ENCODE results near the gene AP3S1.

AP3S1 gene

DNA sequence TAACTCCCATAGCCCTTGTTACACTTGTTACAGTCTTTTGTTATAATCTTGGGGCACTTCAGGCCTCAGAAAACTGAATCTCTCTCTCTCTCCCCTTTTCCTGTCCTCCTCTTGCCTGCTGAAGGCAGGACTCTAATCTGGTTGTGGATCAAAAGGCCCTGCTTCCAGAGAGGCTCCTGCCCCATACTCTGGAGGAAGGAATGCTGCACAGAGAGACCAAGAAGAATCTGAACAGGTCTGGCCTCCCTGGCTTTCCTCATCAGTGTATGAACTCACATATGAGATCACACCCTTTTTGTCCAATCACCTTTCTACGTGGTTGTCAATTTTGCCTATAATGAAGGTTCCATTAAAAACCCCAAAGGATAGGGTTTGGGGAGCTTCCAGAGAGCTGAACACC, 94.3 kb downstream of the AP3S1 start:
- no peak for DNase-seq (ENCODE audit: low read depth in 2 of 2)

- DNase-seq (ENCODE audit: low read depth in 2 of 2): no peak
Observed at GRCh38 chr5:115939059-115939458, 97.3 kb downstream of the AP3S1 start.

- no peak for DNase-seq (ENCODE audit: low read depth in 2 of 2)
Observed at GRCh38 chr5:115940080-115940810, 98.5 kb downstream of the AP3S1 start.

DNA sequence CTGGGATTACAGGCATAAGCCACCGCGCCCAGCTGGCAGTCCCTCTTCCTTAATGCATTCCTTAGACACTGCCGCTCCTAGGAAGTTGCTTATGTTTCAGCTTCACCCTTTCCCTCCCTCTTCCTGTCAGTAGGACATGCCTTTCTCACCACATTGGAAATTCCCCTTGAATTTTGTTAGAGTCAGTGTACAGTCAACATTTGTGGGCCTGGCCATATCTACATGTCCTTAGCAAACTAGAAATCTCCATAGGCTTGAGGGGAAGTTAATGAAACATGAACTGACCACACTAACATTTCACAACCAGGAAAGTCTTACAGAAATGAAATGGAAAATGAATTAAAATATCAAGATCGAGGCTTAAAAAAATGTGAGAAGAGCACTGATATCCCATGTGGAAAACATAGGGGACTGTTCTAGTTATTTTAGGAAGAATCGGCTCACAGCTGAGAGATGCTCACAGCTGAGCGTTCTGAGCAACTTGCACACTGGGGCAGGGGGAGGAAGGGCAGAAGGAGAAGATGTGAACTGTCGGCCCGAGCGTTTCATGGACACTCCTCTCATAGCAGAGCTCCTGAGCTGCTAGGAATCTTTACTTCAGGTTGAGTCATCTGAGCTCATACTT, 99.4 kb downstream of the AP3S1 start:
- no peak for DNase-seq (ENCODE audit: low read depth in 2 of 2)

- DNase-seq (ENCODE audit: low read depth in 2 of 2): no peak
Observed at GRCh38 chr5:115944501-115944900, 102.8 kb downstream of the AP3S1 start.

- no peak for DNase-seq (ENCODE audit: low read depth in 2 of 2)
Observed at GRCh38 chr5:115946655-115947054, 104.9 kb downstream of the AP3S1 start.

DNA sequence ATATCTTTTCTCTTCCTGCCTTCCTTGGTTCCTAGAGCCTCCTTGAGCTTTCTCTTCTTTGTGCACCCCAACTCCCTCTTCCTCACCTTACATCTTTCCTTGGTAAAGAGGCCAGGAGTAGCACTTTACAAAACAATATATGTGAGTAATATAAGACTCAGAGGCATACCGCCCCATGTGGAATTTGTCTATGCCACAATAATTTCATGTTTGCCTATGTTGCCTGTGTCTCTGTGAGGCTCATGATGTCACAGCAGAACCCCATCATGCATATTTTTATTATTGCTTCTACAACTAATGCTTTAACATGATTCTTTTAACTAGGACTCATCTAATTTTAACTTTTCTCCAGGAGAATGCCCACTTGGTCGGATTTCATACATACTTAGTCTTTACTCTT, 105.5 kb downstream of the AP3S1 start:
- DNase-seq (ENCODE audit: low read depth in 2 of 2): no peak

- no peak for DNase-seq (ENCODE audit: low read depth in 2 of 2)
Observed at GRCh38 chr5:115948091-115948534, 106.4 kb downstream of the AP3S1 start.

DNA sequence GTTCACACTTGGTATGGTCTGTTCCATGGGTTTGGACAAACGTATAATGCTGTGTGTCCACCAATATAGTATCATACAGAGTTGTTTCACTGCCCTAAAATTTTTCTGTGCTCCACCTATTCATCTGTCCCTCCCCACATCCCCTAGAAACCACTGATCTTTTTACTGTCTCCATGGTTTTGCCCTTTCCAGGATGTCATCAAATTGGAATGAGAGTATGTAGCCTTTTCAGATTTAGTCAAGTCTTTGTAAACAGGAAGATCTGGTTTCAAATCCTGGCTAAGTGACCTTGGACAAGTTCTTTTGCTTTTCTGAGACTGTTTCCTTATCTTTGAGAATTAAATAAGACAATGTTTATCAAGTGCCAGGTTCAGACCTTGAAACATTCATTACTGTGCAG, 107.4 kb downstream of the AP3S1 start:
- DNase-seq (ENCODE audit: low read depth in 2 of 2): no peak

GRCh38 chr5:115952588-115952987, 110.9 kb downstream of the AP3S1 start:
- DNase-seq (ENCODE audit: low read depth in 2 of 2): no peak

GRCh38 chr5:115954144-115954543, 112.4 kb downstream of the AP3S1 start:
- no peak for DNase-seq (ENCODE audit: low read depth in 2 of 2)

GRCh38 chr5:115956957-115957356, 115.2 kb downstream of the AP3S1 start:
- DNase-seq (ENCODE audit: low read depth in 2 of 2): no peak

DNA sequence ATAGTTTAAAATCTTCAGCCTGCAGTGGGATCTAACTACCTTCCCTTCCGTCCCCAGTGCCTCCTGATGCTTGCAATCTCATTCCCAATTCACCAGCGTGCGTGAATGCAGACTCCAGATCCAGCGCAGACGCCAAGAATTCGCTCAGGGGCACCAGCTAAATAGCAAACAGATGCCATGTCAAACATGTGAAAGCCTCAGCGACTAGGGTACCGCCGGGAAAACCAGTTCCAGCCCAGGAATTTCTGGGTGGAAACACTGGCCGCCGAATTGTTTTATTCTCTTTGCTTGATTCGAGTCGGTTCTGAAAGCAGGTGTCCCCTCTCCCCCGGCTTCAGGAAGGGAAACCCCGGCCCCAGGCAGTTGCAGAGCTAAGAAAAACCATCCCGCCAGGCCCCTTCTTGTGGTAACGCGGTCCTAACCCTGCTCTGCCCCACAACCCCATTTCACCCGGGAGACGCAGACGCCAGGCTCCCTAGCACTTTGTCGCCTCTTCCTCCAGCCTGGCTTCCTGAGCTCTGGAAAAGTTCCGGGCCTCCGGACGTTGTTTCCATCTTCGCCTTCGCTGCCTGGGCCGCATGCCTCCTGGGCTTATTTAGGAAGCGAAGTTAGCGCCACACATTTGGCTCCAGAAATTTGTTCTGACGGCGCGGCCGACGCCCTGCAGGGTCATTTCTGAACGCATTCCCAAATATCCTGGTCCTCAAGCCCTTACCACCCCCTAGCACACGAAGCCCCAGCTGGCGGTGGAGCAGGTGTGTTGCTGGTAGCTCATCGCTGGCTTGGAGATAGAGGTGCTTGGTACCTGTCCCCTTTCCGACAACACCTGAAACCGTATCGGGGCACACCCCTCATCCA, 119.9 kb downstream of the AP3S1 start:
- DNase-seq (ENCODE audit: low read depth in 2 of 2): no peak

DNA sequence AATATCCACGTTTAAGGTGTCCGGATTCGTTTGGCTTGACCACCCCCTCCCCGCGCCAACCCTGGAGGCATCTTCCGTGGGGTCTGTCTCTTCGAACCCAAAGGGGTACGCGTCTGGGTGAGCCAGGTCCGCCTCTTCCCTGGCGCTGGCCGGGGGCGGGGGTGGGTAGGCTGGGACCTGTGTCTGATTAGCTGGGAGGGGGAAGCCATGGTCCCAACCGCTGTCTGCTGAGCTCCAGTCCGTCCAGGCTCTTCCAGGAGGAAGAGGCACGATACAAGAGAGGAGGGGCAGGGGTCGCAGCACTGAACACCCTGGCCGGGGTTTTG, 120.5 kb downstream of the AP3S1 start, which contains the start of gene LVRN:
Gene LVRN (plus strand): TSS at position 237 of the 326 bp plus-strand sequence. CDS start 143 bp downstream, outside the sequence.
- DNase-seq (ENCODE audit: low read depth in 2 of 2): no peak

DNA sequence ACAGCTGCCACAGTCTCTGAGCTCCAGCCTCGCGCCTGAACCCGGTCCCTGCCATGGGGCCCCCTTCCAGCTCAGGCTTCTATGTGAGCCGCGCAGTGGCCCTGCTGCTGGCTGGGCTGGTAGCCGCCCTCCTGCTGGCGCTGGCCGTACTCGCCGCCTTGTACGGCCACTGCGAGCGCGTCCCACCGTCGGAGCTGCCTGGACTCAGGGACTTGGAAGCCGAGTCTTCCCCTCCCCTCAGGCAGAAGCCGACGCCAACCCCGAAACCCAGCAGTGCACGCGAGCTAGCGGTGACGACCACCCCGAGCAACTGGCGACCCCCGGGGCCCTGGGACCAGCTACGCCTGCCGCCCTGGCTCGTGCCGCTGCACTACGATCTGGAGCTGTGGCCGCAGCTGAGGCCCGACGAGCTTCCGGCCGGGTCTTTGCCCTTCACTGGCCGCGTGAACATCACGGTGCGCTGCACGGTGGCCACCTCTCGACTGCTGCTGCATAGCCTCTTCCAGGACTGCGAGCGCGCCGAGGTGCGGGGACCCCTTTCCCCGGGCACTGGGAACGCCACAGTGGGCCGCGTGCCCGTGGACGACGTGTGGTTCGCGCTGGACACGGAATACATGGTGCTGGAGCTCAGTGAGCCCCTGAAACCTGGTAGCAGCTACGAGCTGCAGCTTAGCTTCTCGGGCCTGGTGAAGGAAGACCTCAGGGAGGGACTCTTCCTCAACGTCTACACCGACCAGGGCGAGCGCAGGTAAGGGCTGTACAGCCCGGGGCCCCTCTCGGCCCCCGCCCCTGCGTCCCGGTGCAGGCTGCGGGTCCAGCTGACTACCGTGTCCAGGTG, 121.0 kb downstream of the AP3S1 start:
- no peak for DNase-seq (ENCODE audit: low read depth in 2 of 2)

- no peak for DNase-seq (ENCODE audit: low read depth in 2 of 2)
Observed at GRCh38 chr5:115963566-115963965, 121.8 kb downstream of the AP3S1 start.
